ENCODE measurements around the gene SHF.

The SHF gene

DNA sequence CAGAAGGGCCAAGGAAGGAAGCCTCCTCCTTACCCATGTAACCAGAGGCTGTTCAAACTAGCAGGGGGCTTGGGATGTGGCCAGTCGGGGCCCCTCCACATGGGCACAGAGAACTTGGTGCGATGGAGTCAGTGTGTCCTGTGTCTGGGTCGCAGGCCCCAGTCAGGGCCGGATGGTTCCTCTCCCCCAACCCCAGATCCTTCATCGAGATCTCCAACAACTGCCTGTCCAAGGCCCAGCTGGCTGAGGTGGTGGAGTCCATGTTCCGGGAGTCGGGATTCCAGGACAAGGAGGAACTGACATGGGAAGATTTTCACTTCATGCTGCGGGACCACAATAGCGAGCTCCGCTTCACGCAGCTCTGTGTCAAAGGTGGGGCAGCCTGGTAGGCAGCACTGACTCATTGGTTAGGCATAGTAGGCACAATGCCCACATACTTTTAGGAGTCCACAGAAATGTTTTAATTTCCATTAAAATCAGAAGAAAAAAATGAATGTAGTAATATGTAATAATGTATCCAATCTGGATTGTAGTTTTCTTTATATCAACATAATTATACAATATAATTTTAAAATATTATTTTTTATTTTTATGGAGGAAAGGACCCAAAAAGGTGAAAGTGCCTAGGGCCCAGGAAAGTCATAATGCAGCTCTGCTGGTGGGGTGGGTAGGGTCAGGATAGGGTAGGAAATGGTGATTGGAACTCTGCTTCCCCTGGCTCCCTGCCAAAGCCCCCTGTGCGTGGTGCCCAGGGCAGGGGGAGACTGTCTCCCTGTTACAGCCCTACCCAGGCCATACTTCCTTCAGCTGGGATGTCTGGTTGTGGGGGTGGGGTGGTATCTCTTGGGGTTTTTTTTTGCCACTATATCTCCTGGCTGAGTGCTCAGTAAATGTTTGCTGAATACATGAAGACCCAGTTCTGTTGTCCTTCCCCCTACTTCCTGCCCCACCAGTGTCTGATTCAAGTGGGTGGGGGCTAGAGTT is 39.4 kb downstream of the SHF start:
- Histone ChIP-seq H3K36me3 (ENCODE audit: control insufficient read depth in 5 of 5, insufficient read depth in 5 of 5, low read length in 5 of 5) (peaks cover 0 to 13% (median 8%) of the 10 kb centered on the region in 5 donors), H3K4me1 (ENCODE audit: control insufficient read depth in 5 of 5, insufficient read depth in 5 of 5, low read length in 5 of 5) (no peaks in the 10 kb centered on the region), H3K9ac (ENCODE audit: low read length in 5 of 5) (no peak overlapping the region), H3K27me3 (ENCODE audit: control insufficient read depth in 5 of 5, insufficient read depth in 4 of 5, low read length in 5 of 5) (peaks cover 0 to 3% (median 0%) of the 10 kb centered on the region in 5 donors), H3K9me3 (ENCODE audit: control insufficient read depth in 5 of 5, low read length in 5 of 5) (no peaks in the 10 kb centered on the region), H3K4me3 (ENCODE audit: low read depth in 1 of 5, low read length in 5 of 5) (no peak overlapping the region), H3K27ac (ENCODE audit: low read depth, low read length) (no peak overlapping the region)

DNA sequence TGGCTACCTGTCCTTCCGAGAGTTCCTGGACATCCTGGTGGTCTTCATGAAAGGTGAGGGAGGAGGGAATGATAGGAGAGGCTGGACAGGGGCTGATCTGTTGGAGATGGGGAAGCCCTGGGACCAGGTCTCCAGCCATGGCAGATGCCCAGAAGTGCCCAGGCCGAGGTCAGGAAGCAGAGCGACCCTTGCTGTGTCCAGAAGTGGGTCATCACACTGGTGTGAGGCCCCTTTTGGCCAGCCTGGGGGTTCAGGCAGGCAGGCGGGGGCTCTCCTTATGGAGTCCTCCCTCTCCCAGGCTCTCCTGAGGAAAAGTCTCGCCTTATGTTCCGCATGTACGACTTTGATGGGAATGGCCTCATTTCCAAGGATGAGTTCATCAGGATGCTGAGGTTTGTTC is 40.2 kb downstream of the SHF start:
- H3K27ac ChIP-seq (ENCODE audit: low read depth, low read length): no peak overlapping the region
- no peak overlapping the region for H3K4me3 ChIP-seq (ENCODE audit: low read depth in 1 of 5, low read length in 5 of 5)
- no peak overlapping the region for H3K9ac ChIP-seq (ENCODE audit: low read length in 5 of 5)
- no peaks in the 10 kb centered on the region for H3K4me1 ChIP-seq (ENCODE audit: control insufficient read depth in 5 of 5, insufficient read depth in 5 of 5, low read length in 5 of 5)
- H3K27me3 ChIP-seq (ENCODE audit: control insufficient read depth in 5 of 5, insufficient read depth in 4 of 5, low read length in 5 of 5): peaks cover 0 to 6% (median 0%) of the 10 kb centered on the region in 5 donors
- H3K9me3 ChIP-seq (ENCODE audit: control insufficient read depth in 5 of 5, low read length in 5 of 5): no peaks in the 10 kb centered on the region
- peaks cover 0 to 12% (median 8%) of the 10 kb centered on the region in 5 donors for H3K36me3 ChIP-seq (ENCODE audit: control insufficient read depth in 5 of 5, insufficient read depth in 5 of 5, low read length in 5 of 5)

DNA sequence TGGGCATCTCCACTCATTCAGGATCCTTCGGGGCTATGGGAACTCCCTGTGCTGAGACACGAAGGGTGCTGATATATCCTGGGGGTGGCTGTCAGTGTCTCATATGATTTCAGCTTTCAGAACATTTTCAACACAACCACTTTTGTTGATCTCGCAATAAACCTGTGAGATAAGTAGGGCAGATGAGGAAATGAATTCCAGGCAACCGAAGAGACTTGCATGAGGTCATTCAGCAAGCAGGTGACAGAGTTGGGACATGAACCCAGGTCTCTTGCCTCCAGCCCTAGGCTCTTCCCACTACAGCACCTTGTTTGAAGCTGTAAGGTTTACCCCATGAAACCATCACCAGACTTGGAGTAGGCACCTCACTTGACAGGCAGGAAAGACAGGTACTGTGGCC is 41.4 kb downstream of the SHF start:
- H3K27me3 ChIP-seq (ENCODE audit: control insufficient read depth in 5 of 5, insufficient read depth in 4 of 5, low read length in 5 of 5): peaks cover 0 to 6% (median 0%) of the 10 kb centered on the region in 5 donors
- H3K27ac ChIP-seq (ENCODE audit: low read depth, low read length): no peak overlapping the region
- H3K4me1 ChIP-seq (ENCODE audit: control insufficient read depth in 5 of 5, insufficient read depth in 5 of 5, low read length in 5 of 5): no peaks in the 10 kb centered on the region
- H3K9me3 ChIP-seq (ENCODE audit: control insufficient read depth in 5 of 5, low read length in 5 of 5): no peaks in the 10 kb centered on the region
- H3K36me3 ChIP-seq (ENCODE audit: control insufficient read depth in 5 of 5, insufficient read depth in 5 of 5, low read length in 5 of 5): peaks cover 0 to 6% (median 2%) of the 10 kb centered on the region in 5 donors
- H3K9ac ChIP-seq (ENCODE audit: low read length in 5 of 5): no peak overlapping the region
- no peak overlapping the region for H3K4me3 ChIP-seq (ENCODE audit: low read depth in 1 of 5, low read length in 5 of 5)

DNA sequence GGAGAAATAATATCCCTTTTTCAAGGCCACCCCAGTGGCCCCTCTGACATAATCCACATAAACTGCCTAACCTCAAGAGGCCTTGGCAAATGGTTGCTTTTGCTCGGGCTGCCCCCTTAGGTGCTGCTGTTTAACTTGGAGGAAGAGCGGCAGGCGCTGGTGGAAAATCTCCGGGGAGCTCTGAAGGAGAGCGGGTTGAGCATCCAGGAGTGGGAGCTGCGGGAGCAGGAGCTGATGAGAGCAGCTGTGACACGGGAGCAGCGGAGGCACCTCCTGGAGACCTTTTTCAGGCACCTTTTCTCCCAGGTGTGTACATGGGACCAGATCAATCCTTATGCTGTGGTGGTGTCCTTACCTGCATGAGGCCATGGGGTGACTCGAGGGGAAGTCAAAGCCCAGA is 43.0 kb downstream of the SHF start:
- Histone ChIP-seq H3K27ac (ENCODE audit: low read depth, low read length) (no peak overlapping the region), H3K9me3 (ENCODE audit: control insufficient read depth in 5 of 5, low read length in 5 of 5) (no peaks in the 10 kb centered on the region), H3K27me3 (ENCODE audit: control insufficient read depth in 5 of 5, insufficient read depth in 4 of 5, low read length in 5 of 5) (peaks cover 0 to 6% (median 0%) of the 10 kb centered on the region in 5 donors), H3K36me3 (ENCODE audit: control insufficient read depth in 5 of 5, insufficient read depth in 5 of 5, low read length in 5 of 5) (peaks cover 0 to 4% (median 0%) of the 10 kb centered on the region in 5 donors), H3K4me3 (ENCODE audit: low read depth in 1 of 5, low read length in 5 of 5) (no peak overlapping the region), H3K9ac (ENCODE audit: low read length in 5 of 5) (no peak overlapping the region), H3K4me1 (ENCODE audit: control insufficient read depth in 5 of 5, insufficient read depth in 5 of 5, low read length in 5 of 5) (no peaks in the 10 kb centered on the region)

- H3K4me3 ChIP-seq (ENCODE audit: low read depth in 1 of 5, low read length in 5 of 5): no peak overlapping the region
- no peak overlapping the region for H3K27ac ChIP-seq (ENCODE audit: low read depth, low read length)
- peaks cover 0 to 4% (median 0%) of the 10 kb centered on the region in 5 donors for H3K36me3 ChIP-seq (ENCODE audit: control insufficient read depth in 5 of 5, insufficient read depth in 5 of 5, low read length in 5 of 5)
- no peaks in the 10 kb centered on the region for H3K4me1 ChIP-seq (ENCODE audit: control insufficient read depth in 5 of 5, insufficient read depth in 5 of 5, low read length in 5 of 5)
- H3K9me3 ChIP-seq (ENCODE audit: control insufficient read depth in 5 of 5, low read length in 5 of 5): no peaks in the 10 kb centered on the region
- H3K27me3 ChIP-seq (ENCODE audit: control insufficient read depth in 5 of 5, insufficient read depth in 4 of 5, low read length in 5 of 5): peaks cover 0 to 8% (median 0%) of the 10 kb centered on the region in 5 donors
- no peak overlapping the region for H3K9ac ChIP-seq (ENCODE audit: low read length in 5 of 5)
Observed at GRCh38 chr15:45143946-45144345, 43.8 kb downstream of the SHF start.

GRCh38 chr15:45143056-45143455 is 44.7 kb downstream of the SHF start:
- H3K4me3 ChIP-seq (ENCODE audit: low read depth in 1 of 5, low read length in 5 of 5): no peak overlapping the region
- H3K27ac ChIP-seq (ENCODE audit: low read depth, low read length): no peak overlapping the region
- no peak overlapping the region for H3K9ac ChIP-seq (ENCODE audit: low read length in 5 of 5)
- no peaks in the 10 kb centered on the region for H3K4me1 ChIP-seq (ENCODE audit: control insufficient read depth in 5 of 5, insufficient read depth in 5 of 5, low read length in 5 of 5)
- no peaks in the 10 kb centered on the region for H3K9me3 ChIP-seq (ENCODE audit: control insufficient read depth in 5 of 5, low read length in 5 of 5)
- H3K36me3 ChIP-seq (ENCODE audit: control insufficient read depth in 5 of 5, insufficient read depth in 5 of 5, low read length in 5 of 5): peaks cover 0 to 4% (median 0%) of the 10 kb centered on the region in 5 donors
- peaks cover 0 to 14% (median 2%) of the 10 kb centered on the region in 5 donors for H3K27me3 ChIP-seq (ENCODE audit: control insufficient read depth in 5 of 5, insufficient read depth in 4 of 5, low read length in 5 of 5)

DNA sequence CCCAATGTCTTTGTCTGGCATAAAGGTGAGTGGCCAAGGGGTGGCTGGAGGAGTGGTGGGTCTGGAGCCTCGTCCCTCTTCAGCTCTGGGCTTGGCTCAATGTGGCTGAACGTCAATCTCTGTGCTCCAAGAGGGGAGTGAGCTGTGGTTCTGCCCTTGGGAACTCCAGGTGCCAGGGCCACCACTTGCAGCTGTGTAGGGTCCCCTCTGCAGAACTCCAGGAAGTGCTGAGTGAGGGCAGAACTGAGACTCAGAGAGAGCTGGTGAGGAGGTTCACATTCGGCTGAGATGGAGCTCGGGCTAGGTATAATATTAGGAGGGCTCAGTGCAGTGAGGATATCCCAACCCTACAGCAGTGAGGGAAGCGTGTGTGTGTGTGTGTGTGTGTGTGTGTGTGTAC is 46.4 kb downstream of the SHF start:
- H3K36me3 ChIP-seq (ENCODE audit: control insufficient read depth in 5 of 5, insufficient read depth in 5 of 5, low read length in 5 of 5): peaks cover 0 to 4% (median 0%) of the 10 kb centered on the region in 5 donors

GRCh38 chr15:45140557-45141250 is 47.1 kb downstream of the SHF start:
- Histone ChIP-seq H3K36me3 (ENCODE audit: control insufficient read depth in 5 of 5, insufficient read depth in 5 of 5, low read length in 5 of 5) (peaks cover 0 to 4% (median 0%) of the 10 kb centered on the region in 5 donors), H3K27ac (ENCODE audit: low read depth, low read length) (no peak overlapping the region), H3K4me3 (ENCODE audit: low read depth in 1 of 5, low read length in 5 of 5) (no peak overlapping the region), H3K9me3 (ENCODE audit: control insufficient read depth in 5 of 5, low read length in 5 of 5) (no peaks in the 10 kb centered on the region), H3K9ac (ENCODE audit: low read length in 5 of 5) (no peak overlapping the region), H3K4me1 (ENCODE audit: control insufficient read depth in 5 of 5, insufficient read depth in 5 of 5, low read length in 5 of 5) (no peaks in the 10 kb centered on the region), H3K27me3 (ENCODE audit: control insufficient read depth in 5 of 5, insufficient read depth in 4 of 5, low read length in 5 of 5) (peaks cover 3 to 27% (median 12%) of the 10 kb centered on the region in 5 donors)

More for the DNA sequence above, 46.4 kb downstream of the SHF start:
- Histone ChIP-seq H3K4me3 (ENCODE audit: low read depth in 1 of 5, low read length in 5 of 5) (no peak overlapping the region), H3K27ac (ENCODE audit: low read depth, low read length) (no peak overlapping the region), H3K27me3 (ENCODE audit: control insufficient read depth in 5 of 5, insufficient read depth in 4 of 5, low read length in 5 of 5) (peaks cover 0 to 23% (median 7%) of the 10 kb centered on the region in 5 donors), H3K9me3 (ENCODE audit: control insufficient read depth in 5 of 5, low read length in 5 of 5) (no peaks in the 10 kb centered on the region), H3K4me1 (ENCODE audit: control insufficient read depth in 5 of 5, insufficient read depth in 5 of 5, low read length in 5 of 5) (no peaks in the 10 kb centered on the region), H3K9ac (ENCODE audit: low read length in 5 of 5) (no peak overlapping the region)

- Histone ChIP-seq H3K9me3 (ENCODE audit: control insufficient read depth in 5 of 5, low read length in 5 of 5) (no peaks in the 10 kb centered on the region), H3K9ac (ENCODE audit: low read length in 5 of 5) (no peak overlapping the region), H3K36me3 (ENCODE audit: control insufficient read depth in 5 of 5, insufficient read depth in 5 of 5, low read length in 5 of 5) (peaks cover 0 to 4% (median 0%) of the 10 kb centered on the region in 5 donors), H3K4me1 (ENCODE audit: control insufficient read depth in 5 of 5, insufficient read depth in 5 of 5, low read length in 5 of 5) (peaks cover 0 to 7% (median 5%) of the 10 kb centered on the region in 5 donors), H3K4me3 (ENCODE audit: low read depth in 1 of 5, low read length in 5 of 5) (no peak overlapping the region), H3K27ac (ENCODE audit: low read depth, low read length) (no peak overlapping the region), H3K27me3 (ENCODE audit: control insufficient read depth in 5 of 5, insufficient read depth in 4 of 5, low read length in 5 of 5) (peaks cover 6 to 31% (median 16%) of the 10 kb centered on the region in 5 donors)
Observed at GRCh38 chr15:45139770-45140169, 48.0 kb downstream of the SHF start.
